Measurements from ENCODE around the gene NFKBIE.

NFKBIE gene

DNA sequence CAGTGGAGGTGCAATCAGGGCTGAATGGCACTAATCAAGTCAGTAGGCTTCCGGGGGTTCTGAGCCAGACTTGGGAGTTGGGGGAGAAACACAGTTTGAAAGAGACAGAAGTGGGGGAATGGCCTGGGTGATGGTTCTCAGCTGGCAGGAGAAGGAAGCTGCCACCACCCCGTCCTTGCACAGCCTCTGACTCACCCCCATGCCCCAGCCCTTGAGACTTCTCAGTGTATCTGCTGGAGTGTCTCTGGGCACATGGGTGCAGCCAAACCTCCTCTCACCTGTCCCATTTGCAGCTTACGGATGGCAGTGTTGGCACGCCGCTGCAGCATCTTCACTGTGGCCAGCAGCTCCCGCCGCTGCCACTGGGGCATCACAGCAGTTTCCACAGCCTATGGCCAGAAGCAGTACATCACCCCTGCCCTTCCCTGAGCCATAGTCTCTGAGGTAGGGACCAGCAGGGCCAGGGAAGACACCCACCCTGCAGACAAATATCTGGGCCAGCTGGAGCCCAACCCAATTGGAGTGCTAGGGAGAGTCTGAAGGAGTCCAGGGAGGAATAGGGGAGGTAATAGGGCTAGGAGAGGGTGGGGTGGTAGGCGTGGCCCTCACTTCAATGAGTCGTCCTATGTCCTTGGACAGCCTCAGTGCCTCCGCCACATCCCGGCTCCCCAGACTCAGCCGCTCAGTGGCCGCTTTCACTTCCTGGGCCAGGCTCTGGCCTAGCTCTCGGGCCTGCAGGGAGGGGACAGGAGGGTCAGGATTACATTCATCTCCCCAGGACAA lies 36.6 kb upstream of the NFKBIE start:
- H3K27me3 ChIP-seq (ENCODE audit: insufficient read depth, poor library complexity, severe bottlenecking): peaks cover 13% of the 10 kb centered on the region
- H3K4me1 ChIP-seq (ENCODE audit: insufficient read depth, poor library complexity, severe bottlenecking): no peaks in the 10 kb centered on the region
- DNase-seq (ENCODE audit: low spot score) (no peak), ATAC-seq (ENCODE audit: low read depth) (no peak)
- H3K4me3 ChIP-seq (ENCODE audit: severe bottlenecking): no peak overlapping the region
- H3K9me3 ChIP-seq (ENCODE audit: severe bottlenecking): no peaks in the 10 kb centered on the region
- TF ChIP-seq, protein P1, sequence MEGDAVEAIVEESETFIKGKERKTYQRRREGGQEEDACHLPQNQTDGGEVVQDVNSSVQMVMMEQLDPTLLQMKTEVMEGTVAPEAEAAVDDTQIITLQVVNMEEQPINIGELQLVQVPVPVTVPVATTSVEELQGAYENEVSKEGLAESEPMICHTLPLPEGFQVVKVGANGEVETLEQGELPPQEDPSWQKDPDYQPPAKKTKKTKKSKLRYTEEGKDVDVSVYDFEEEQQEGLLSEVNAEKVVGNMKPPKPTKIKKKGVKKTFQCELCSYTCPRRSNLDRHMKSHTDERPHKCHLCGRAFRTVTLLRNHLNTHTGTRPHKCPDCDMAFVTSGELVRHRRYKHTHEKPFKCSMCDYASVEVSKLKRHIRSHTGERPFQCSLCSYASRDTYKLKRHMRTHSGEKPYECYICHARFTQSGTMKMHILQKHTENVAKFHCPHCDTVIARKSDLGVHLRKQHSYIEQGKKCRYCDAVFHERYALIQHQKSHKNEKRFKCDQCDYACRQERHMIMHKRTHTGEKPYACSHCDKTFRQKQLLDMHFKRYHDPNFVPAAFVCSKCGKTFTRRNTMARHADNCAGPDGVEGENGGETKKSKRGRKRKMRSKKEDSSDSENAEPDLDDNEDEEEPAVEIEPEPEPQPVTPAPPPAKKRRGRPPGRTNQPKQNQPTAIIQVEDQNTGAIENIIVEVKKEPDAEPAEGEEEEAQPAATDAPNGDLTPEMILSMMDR (IDR thresholded peaks at IDR 0.05; ENCODE audit: poor library complexity, severe bottlenecking): no peak
- H3K27ac ChIP-seq (ENCODE audit: poor library complexity, severe bottlenecking): no peak overlapping the region
- H3K36me3 ChIP-seq (ENCODE audit: low read depth): peaks cover 43% of the 10 kb centered on the region

DNA sequence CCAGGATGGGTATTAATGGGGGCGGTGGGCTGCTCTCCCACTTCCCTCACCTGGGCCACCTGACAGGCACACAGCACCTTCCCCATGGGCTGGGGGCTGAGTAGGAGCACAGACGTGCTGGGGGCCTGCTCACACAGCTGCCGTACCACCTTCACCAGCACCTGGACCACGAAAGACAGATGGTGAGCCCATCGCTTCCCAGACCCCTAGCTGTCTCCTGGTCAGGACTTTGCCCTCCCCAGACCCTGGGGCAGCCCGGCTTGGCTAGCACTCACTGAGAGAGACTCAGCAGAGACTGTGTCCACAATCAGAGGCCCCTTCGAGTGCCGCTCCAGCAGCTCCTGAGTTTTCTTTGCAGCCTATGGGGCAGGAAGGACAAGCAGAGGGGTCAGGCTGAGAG lies 35.8 kb upstream of the NFKBIE start:
- H3K36me3 ChIP-seq (ENCODE audit: low read depth): peaks cover 43% of the 10 kb centered on the region

DNA sequence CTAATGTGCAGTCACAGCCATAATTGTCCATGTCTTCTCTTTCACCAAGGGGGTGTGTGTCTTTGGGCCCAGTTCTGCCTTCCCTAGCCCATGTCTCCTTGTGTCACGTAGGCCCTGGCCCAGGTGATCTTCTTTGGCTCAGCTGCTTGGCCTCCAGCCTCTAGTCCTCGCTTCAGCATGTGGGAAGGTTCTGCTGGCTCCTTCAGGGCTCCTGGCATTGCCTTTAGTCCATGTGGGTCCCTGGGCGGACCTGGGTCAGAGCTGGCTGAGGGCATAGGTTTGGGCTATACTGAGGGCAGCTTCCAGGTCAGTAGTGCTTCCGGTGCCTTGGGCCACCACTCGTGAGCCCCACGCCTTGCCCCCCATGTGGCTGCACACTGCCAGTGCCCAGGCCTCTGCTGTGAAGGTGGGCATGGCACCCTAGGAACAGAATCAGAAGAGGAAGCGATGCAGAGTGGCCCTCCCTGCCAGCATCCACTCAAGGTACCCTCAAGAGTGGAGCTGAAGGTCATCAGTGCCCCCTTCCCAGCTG lies 35.0 kb upstream of the NFKBIE start:
- TF ChIP-seq, protein P1 (IDR thresholded peaks at IDR 0.05; ENCODE audit: poor library complexity, severe bottlenecking): no peak
- no peaks in the 10 kb centered on the region for H3K9me3 ChIP-seq (ENCODE audit: severe bottlenecking)
- peaks cover 26% of the 10 kb centered on the region for H3K27me3 ChIP-seq (ENCODE audit: insufficient read depth, poor library complexity, severe bottlenecking)
- H3K27ac ChIP-seq (ENCODE audit: poor library complexity, severe bottlenecking): no peak overlapping the region
- no peak overlapping the region for H3K4me3 ChIP-seq (ENCODE audit: severe bottlenecking)
- H3K4me1 ChIP-seq (ENCODE audit: insufficient read depth, poor library complexity, severe bottlenecking): no peaks in the 10 kb centered on the region
- no peak for DNase-seq (ENCODE audit: low spot score)
- peaks cover 38% of the 10 kb centered on the region for H3K36me3 ChIP-seq (ENCODE audit: low read depth)
- no peak for ATAC-seq (ENCODE audit: low read depth)

More for the DNA sequence above, 35.8 kb upstream of the NFKBIE start:
- ATAC-seq (ENCODE audit: low read depth) (no peak), DNase-seq (ENCODE audit: low spot score) (no peak)
- Histone ChIP-seq H3K4me1 (ENCODE audit: insufficient read depth, poor library complexity, severe bottlenecking) (no peaks in the 10 kb centered on the region), H3K27ac (ENCODE audit: poor library complexity, severe bottlenecking) (no peak overlapping the region), H3K4me3 (ENCODE audit: severe bottlenecking) (no peak overlapping the region), H3K9me3 (ENCODE audit: severe bottlenecking) (no peaks in the 10 kb centered on the region), H3K27me3 (ENCODE audit: insufficient read depth, poor library complexity, severe bottlenecking) (peaks cover 22% of the 10 kb centered on the region)
- TF ChIP-seq, protein P1 (IDR thresholded peaks at IDR 0.05; ENCODE audit: poor library complexity, severe bottlenecking): no peak

DNA sequence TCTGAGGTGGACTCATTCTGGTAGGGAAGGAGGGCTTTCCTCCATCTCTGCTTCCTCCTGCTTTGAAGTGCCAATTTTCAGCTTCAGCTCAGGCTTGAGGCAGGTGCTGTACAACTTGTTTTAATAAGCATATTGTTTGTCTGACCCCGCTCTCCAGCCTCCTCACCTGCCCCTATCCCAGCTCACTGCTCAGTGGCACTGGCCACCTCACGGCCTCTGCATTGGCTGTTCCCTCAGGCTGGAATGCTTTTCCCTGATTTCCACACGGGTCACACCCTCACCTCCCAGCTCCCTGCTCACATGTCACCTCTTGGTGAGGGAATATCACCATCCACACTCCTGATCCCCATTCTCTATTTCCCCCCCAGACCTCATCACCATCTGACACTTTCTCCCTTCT lies 33.5 kb upstream of the NFKBIE start:
- Histone ChIP-seq H3K9me3 (ENCODE audit: severe bottlenecking) (no peaks in the 10 kb centered on the region), H3K4me1 (ENCODE audit: insufficient read depth, poor library complexity, severe bottlenecking) (no peaks in the 10 kb centered on the region), H3K36me3 (ENCODE audit: low read depth) (peaks cover 23% of the 10 kb centered on the region), H3K27me3 (ENCODE audit: insufficient read depth, poor library complexity, severe bottlenecking) (peaks cover 26% of the 10 kb centered on the region), H3K4me3 (ENCODE audit: severe bottlenecking) (no peak overlapping the region), H3K27ac (ENCODE audit: poor library complexity, severe bottlenecking) (no peak overlapping the region)
- ATAC-seq (ENCODE audit: low read depth) (no peak), DNase-seq (ENCODE audit: low spot score) (no peak)
- TF ChIP-seq, protein P1 (IDR thresholded peaks at IDR 0.05; ENCODE audit: poor library complexity, severe bottlenecking): no peak
